Mammary epithelial cell (primary cell): Measurements from ENCODE around the gene ADK.

Experiments used
- CTCF ChIP-seq, 2 donors: IDR thresholded peaks in 1 of 2; conservative IDR thresholded peaks in 1 of 2; 2 replicates each; pipeline ENCODE4 v1.5.1; 2011 to 2012; ENCODE audit warnings: inconsistent platforms in 2 of 2, low read length in 2 of 2, mild to moderate bottlenecking in 2 of 2, control low read depth in 1 of 2, low read depth in 1 of 2; ENCODE audit not compliant: insufficient read depth in 1 of 2; ENCODE audit errors: extremely low read depth in 1 of 2
- EZH2 ChIP-seq: IDR thresholded peaks from 2 replicates; pipeline ENCODE4 v1.6.1; 2012; ENCODE audit warnings: low read length, inconsistent platforms, borderline replicate concordance

GRCh38 chr10:74361678-74362077, 210.7 kb downstream of the ADK start:
- TF ChIP-seq CTCF (conservative IDR thresholded peaks at IDR 0.05 in 1 of 2, IDR thresholded peaks at IDR 0.05 in 1 of 2; ENCODE audit: extremely low read depth in 1 of 2, insufficient read depth in 1 of 2, low read depth in 1 of 2, low read length in 2 of 2) (no peak), EZH2 (no peak)
